ENCODE data around the gene ZNF80. TPM values are rescaled to one million over a fixed set of nuclear protein-coding genes. Genes with fewer than 3 reads are reported as not detected.

ZNF80 gene
- total and polyA plus RNA-seq, 2 donors (not counting 1 experiment from before 2014, with no cell fraction given) = not detected

DNA sequence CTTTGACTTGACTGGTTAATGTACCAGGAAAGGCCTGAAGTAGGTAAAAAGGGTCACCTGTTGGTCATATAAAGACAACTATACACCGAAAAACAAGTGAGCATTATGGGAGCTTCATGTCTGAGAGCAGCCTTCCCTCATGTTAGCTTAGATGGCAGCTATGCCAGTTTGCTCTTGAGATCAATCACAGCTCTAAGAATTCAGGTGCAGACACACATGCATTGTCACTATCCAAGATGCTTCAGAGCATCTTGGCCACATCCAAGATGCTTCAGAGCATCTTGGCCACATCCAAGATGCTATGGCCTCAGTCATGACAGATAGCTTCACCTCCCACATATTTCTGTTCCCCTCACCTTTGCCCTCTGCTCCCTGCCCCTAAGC, 15.5 kb downstream of the ZNF80 start:
- H3K79me2 ChIP-seq (ENCODE audit: control insufficient read depth, insufficient read depth, low read length) = no peaks in the 10 kb centered on the region
- no peaks in the 10 kb centered on the region for H3K4me1 ChIP-seq (ENCODE audit: control insufficient read depth, extremely low read depth, insufficient read depth, low read length)
- H2AFZ ChIP-seq (ENCODE audit: low read length) = no peak overlapping the region
- no peak overlapping the region for H3K9ac ChIP-seq (ENCODE audit: insufficient read depth, low read length)
- H3K27ac ChIP-seq (ENCODE audit: insufficient read depth, low read length) = no peak overlapping the region
- no peaks in the 10 kb centered on the region for H3K9me3 ChIP-seq (ENCODE audit: control insufficient read depth, insufficient read depth, low read depth, low read length)
- H3K4me2 ChIP-seq (ENCODE audit: extremely low read depth, insufficient read depth, low read length) = no peak overlapping the region
- DNase-seq (ENCODE audit: low read depth in 2 of 2) = no peak
- H3K36me3 ChIP-seq (ENCODE audit: control insufficient read depth, insufficient read depth, low read length) = no peaks in the 10 kb centered on the region
- no peaks in the 10 kb centered on the region for H4K20me1 ChIP-seq (ENCODE audit: control insufficient read depth, extremely low read depth, insufficient read depth, low read length)
- TF ChIP-seq CTCF (conservative IDR thresholded peaks at IDR 0.05 in 1 of 2, IDR thresholded peaks at IDR 0.05 in 1 of 2; ENCODE audit: low read depth in 1 of 2, low read length in 2 of 2) = no peak
- no peak for TF ChIP-seq EZH2 (IDR thresholded peaks at IDR 0.05; ENCODE audit: low read length, missing control alignments)
- no peaks in the 10 kb centered on the region for H3K27me3 ChIP-seq (ENCODE audit: control insufficient read depth, insufficient read depth, low read length)
- H3K4me3 ChIP-seq (replicated peaks in 1 of 4; ENCODE audit: control extremely low read depth in 1 of 4, insufficient read depth in 1 of 4, low read depth in 3 of 4, low read length in 4 of 4) = no peak overlapping the region

GRCh38 chr3:114221165-114221880, 16.1 kb downstream of the ZNF80 start:
- H3K36me3 ChIP-seq (ENCODE audit: control insufficient read depth, insufficient read depth, low read length) = no peaks in the 10 kb centered on the region
- no peaks in the 10 kb centered on the region for H4K20me1 ChIP-seq (ENCODE audit: control insufficient read depth, extremely low read depth, insufficient read depth, low read length)
- no peak overlapping the region for H3K4me2 ChIP-seq (ENCODE audit: extremely low read depth, insufficient read depth, low read length)
- no peaks in the 10 kb centered on the region for H3K9me3 ChIP-seq (ENCODE audit: control insufficient read depth, insufficient read depth, low read depth, low read length)
- no peaks in the 10 kb centered on the region for H3K79me2 ChIP-seq (ENCODE audit: control insufficient read depth, insufficient read depth, low read length)
- H3K27me3 ChIP-seq (ENCODE audit: control insufficient read depth, insufficient read depth, low read length) = no peaks in the 10 kb centered on the region
- no peak overlapping the region for H3K4me3 ChIP-seq (replicated peaks in 1 of 4; ENCODE audit: control extremely low read depth in 1 of 4, insufficient read depth in 1 of 4, low read depth in 3 of 4, low read length in 4 of 4)
- H3K4me1 ChIP-seq (ENCODE audit: control insufficient read depth, extremely low read depth, insufficient read depth, low read length) = no peaks in the 10 kb centered on the region
- TF ChIP-seq CTCF (conservative IDR thresholded peaks at IDR 0.05 in 1 of 2, IDR thresholded peaks at IDR 0.05 in 1 of 2; ENCODE audit: low read depth in 1 of 2, low read length in 2 of 2) = no peak
- TF ChIP-seq EZH2 (IDR thresholded peaks at IDR 0.05; ENCODE audit: low read length, missing control alignments) = no peak
- no peak overlapping the region for H3K27ac ChIP-seq (ENCODE audit: insufficient read depth, low read length)
- no peak overlapping the region for H2AFZ ChIP-seq (ENCODE audit: low read length)
- H3K9ac ChIP-seq (ENCODE audit: insufficient read depth, low read length) = no peak overlapping the region
- peak in 1 of 2 donors; percentile 61 for DNase-seq (ENCODE audit: low read depth in 2 of 2)

GRCh38 chr3:114219741-114220140, 17.6 kb downstream of the ZNF80 start:
- H3K36me3 ChIP-seq (ENCODE audit: control insufficient read depth, insufficient read depth, low read length) = no peaks in the 10 kb centered on the region
- no peak overlapping the region for H2AFZ ChIP-seq (ENCODE audit: low read length)
- no peak overlapping the region for H3K4me2 ChIP-seq (ENCODE audit: extremely low read depth, insufficient read depth, low read length)
- H3K9me3 ChIP-seq (ENCODE audit: control insufficient read depth, insufficient read depth, low read depth, low read length) = no peaks in the 10 kb centered on the region
- no peak for TF ChIP-seq EZH2 (IDR thresholded peaks at IDR 0.05; ENCODE audit: low read length, missing control alignments)
- TF ChIP-seq CTCF (conservative IDR thresholded peaks at IDR 0.05 in 1 of 2, IDR thresholded peaks at IDR 0.05 in 1 of 2; ENCODE audit: low read depth in 1 of 2, low read length in 2 of 2) = no peak
- H3K4me1 ChIP-seq (ENCODE audit: control insufficient read depth, extremely low read depth, insufficient read depth, low read length) = peaks cover 2% of the 10 kb centered on the region
- no peak overlapping the region for H3K9ac ChIP-seq (ENCODE audit: insufficient read depth, low read length)
- no peaks in the 10 kb centered on the region for H4K20me1 ChIP-seq (ENCODE audit: control insufficient read depth, extremely low read depth, insufficient read depth, low read length)
- no peaks in the 10 kb centered on the region for H3K27me3 ChIP-seq (ENCODE audit: control insufficient read depth, insufficient read depth, low read length)
- H3K79me2 ChIP-seq (ENCODE audit: control insufficient read depth, insufficient read depth, low read length) = no peaks in the 10 kb centered on the region
- DNase-seq (ENCODE audit: low read depth in 2 of 2) = no peak
- H3K4me3 ChIP-seq (replicated peaks in 1 of 4; ENCODE audit: control extremely low read depth in 1 of 4, insufficient read depth in 1 of 4, low read depth in 3 of 4, low read length in 4 of 4) = no peak overlapping the region
- H3K27ac ChIP-seq (ENCODE audit: insufficient read depth, low read length) = no peak overlapping the region

Data from fibroblast of lung (primary cell).